ENCODE results near the gene DARS1. TPM values are rescaled to one million over a fixed set of nuclear protein-coding genes. Genes with fewer than 3 reads are reported as not detected.
"Not testable (repeated sequence)": the region's sequence is repeated elsewhere in the genome, so short reads cannot be mapped to it uniquely, and the experiment has no call there.

The DARS1 gene
- total RNA-seq, 3 donors from 2014 or later, result 29.6 to 71.1 (median 40.3) TPM

- no peaks in the 10 kb centered on the region for H3K4me1 ChIP-seq (ENCODE audit: low read depth)
- ATAC-seq (no peak), DNase-seq (no peak)
- H3K36me3 ChIP-seq (ENCODE audit: low read depth), result no peaks in the 10 kb centered on the region
- H3K4me3 ChIP-seq, result no peak overlapping the region
- intact Hi-C loops (cut with DNase I, micrococcal nuclease), result no loop called here
- TF ChIP-seq, protein P1, sequence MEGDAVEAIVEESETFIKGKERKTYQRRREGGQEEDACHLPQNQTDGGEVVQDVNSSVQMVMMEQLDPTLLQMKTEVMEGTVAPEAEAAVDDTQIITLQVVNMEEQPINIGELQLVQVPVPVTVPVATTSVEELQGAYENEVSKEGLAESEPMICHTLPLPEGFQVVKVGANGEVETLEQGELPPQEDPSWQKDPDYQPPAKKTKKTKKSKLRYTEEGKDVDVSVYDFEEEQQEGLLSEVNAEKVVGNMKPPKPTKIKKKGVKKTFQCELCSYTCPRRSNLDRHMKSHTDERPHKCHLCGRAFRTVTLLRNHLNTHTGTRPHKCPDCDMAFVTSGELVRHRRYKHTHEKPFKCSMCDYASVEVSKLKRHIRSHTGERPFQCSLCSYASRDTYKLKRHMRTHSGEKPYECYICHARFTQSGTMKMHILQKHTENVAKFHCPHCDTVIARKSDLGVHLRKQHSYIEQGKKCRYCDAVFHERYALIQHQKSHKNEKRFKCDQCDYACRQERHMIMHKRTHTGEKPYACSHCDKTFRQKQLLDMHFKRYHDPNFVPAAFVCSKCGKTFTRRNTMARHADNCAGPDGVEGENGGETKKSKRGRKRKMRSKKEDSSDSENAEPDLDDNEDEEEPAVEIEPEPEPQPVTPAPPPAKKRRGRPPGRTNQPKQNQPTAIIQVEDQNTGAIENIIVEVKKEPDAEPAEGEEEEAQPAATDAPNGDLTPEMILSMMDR (IDR thresholded peaks at IDR 0.05), result no peak
- no peaks in the 10 kb centered on the region for H3K9me3 ChIP-seq
Observed at GRCh38 chr2:135894930-135895329, 90.5 kb downstream of the DARS1 start.

DNA sequence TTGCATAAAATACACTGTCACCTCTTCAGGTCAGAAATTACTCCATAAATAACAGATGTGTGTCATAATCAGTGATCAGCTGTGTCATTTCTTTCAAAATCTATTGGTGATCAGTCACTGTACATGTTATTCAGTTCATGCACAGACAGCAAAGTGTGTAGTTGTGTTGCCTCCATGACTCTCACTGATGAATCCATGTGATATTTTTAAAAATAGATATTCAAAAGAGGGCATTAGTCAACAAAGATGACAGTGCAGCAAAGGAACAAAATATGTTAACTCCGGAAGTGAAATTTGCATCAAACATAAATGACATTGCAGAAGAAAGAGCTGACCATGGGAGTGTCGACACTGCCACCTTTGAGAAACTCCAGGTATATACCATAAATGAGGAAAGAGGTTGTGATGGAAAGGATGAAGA, 92.0 kb downstream of the DARS1 start:
- ATAC-seq, result no peak
- TF ChIP-seq, protein P1 (IDR thresholded peaks at IDR 0.05), result no peak
- intact Hi-C loops (cut with DNase I, micrococcal nuclease), result no loop called here

GRCh38 chr2:135890835-135891234, 94.6 kb downstream of the DARS1 start:
- Histone ChIP-seq H3K36me3 (ENCODE audit: low read depth) (no peaks in the 10 kb centered on the region), H3K4me3 (no peak overlapping the region), H3K4me1 (ENCODE audit: low read depth) (no peaks in the 10 kb centered on the region), H3K9me3 (no peaks in the 10 kb centered on the region)
- ATAC-seq (no peak), DNase-seq (no peak)
- intact Hi-C loops (cut with DNase I, micrococcal nuclease), result no loop called here
- TF ChIP-seq, protein P1 (IDR thresholded peaks at IDR 0.05), result no peak

More for the DNA sequence above, 92.0 kb downstream of the DARS1 start:
- H3K4me3 ChIP-seq, result no peak overlapping the region
- H3K4me1 ChIP-seq (ENCODE audit: low read depth), result no peaks in the 10 kb centered on the region
- no peak for DNase-seq
- H3K36me3 ChIP-seq (ENCODE audit: low read depth), result no peaks in the 10 kb centered on the region
- no peaks in the 10 kb centered on the region for H3K9me3 ChIP-seq

DNA sequence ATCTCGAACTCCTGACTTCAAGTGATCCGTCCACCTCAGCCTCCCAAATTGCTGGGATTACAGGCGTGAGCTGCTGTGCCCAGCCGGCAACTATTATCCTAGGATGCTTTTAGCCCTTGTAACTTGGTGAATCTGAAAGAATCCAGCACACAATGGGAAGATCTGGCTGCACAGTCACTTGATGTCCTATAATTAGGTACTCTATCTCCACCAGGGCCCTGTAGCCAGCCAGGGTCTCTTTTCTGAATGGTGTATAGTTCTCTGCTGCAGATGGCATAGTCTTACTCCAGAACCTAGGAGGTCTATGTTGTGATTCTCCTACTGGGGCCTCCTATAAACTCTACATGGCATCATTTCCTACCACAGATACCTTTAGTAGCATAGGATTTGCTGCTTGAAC, 95.3 kb downstream of the DARS1 start:
- H3K36me3 ChIP-seq (ENCODE audit: low read depth), result no peaks in the 10 kb centered on the region
- H3K9me3 ChIP-seq, result no peaks in the 10 kb centered on the region
- H3K4me3 ChIP-seq, result no peak overlapping the region
- intact Hi-C loops (cut with DNase I, micrococcal nuclease), result no loop called here
- ATAC-seq (no peak), DNase-seq (no peak)
- no peaks in the 10 kb centered on the region for H3K4me1 ChIP-seq (ENCODE audit: low read depth)
- TF ChIP-seq, protein P1 (IDR thresholded peaks at IDR 0.05), result no peak

- H3K9me3 ChIP-seq; intact Hi-C loops (cut with DNase I, micrococcal nuclease); DNase-seq; H3K4me3 ChIP-seq; H3K4me1 ChIP-seq (ENCODE audit: low read depth); H3K36me3 ChIP-seq (ENCODE audit: low read depth); ATAC-seq: not testable (repeated sequence)
Observed at GRCh38 chr2:135888587-135888986, 96.8 kb downstream of the DARS1 start.

DNA sequence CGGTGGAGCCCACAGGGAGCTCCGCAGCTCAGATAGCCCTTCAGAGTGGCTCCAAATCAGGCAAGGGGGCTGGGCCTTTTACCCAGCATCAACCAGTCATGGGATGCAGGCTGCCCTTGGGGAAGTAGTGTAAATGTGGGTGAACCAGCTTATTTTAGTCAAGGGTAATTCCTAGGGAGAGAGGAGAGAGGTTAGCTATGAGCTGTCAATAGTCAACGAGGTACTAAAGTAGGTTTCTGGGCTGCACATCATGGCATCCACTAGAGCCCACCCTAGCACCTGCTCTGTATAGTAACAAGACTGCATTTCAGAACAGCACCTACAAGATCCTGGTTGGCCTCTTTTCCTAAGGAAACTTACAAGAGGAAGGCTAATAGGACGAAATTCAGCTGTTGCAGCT, 99.7 kb downstream of the DARS1 start:
- ATAC-seq, result no peak
- Histone ChIP-seq H3K4me1 (ENCODE audit: low read depth) (no peaks in the 10 kb centered on the region), H3K4me3 (no peak overlapping the region), H3K36me3 (ENCODE audit: low read depth) (no peaks in the 10 kb centered on the region), H3K9me3 (no peaks in the 10 kb centered on the region)
- intact Hi-C loops (cut with DNase I, micrococcal nuclease), result no loop called here
- TF ChIP-seq, protein P1 (IDR thresholded peaks at IDR 0.05), result no peak
- no peak for DNase-seq
